Keratinocyte (primary cell): Measurements from ENCODE around the gene TMC5. TPM values are rescaled to one million over a fixed set of nuclear protein-coding genes. Genes with fewer than 3 reads are reported as not detected.

Experiments used
- DNase-seq: peaks from one replicate; pipeline ENCODE4 v3.0.0-alpha.2; 2011; ENCODE audit warnings: low read depth, missing footprints, low spot score
- FAIRE-seq: peaks from 2 replicates; lab custom pipeline; 2011; peaks lifted over from hg19 to GRCh38; lab: Jason Lieb, UNC
- H2AFZ ChIP-seq: 2 replicates; pipeline ENCODE4 v1.6.0; 2012; ENCODE audit warnings: low read length, control low read depth, inconsistent platforms; ENCODE audit not compliant: control insufficient read depth
- H3K27ac ChIP-seq: 2 replicates; pipeline ENCODE4 v1.5.1; 2011; ENCODE audit warnings: low read length; ENCODE audit not compliant: control insufficient read depth, insufficient read depth
- H3K27me3 ChIP-seq: 3 replicates; pipeline ENCODE4 v1.6.0; 2011; ENCODE audit warnings: low read length; ENCODE audit not compliant: control insufficient read depth, insufficient read depth; ENCODE audit errors: extremely low read depth
- H3K36me3 ChIP-seq, 2 experiments: 2 replicates in 1 of 2; 3 replicates in 1 of 2; pipeline ENCODE4 v1.5.1; 2011; ENCODE audit warnings: low read length in 2 of 2, mild to moderate bottlenecking in 1 of 2; ENCODE audit not compliant: control insufficient read depth in 2 of 2, insufficient read depth in 2 of 2; ENCODE audit errors: extremely low read depth in 1 of 2
- H3K4me1 ChIP-seq: 3 replicates; pipeline ENCODE4 v1.5.1; 2011; ENCODE audit warnings: low read length; ENCODE audit not compliant: control insufficient read depth, insufficient read depth; ENCODE audit errors: extremely low read depth
- H3K4me2 ChIP-seq: 3 replicates; pipeline ENCODE4 v1.6.0; 2011; ENCODE audit warnings: low read depth, low read length; ENCODE audit not compliant: control insufficient read depth, insufficient read depth; ENCODE audit errors: extremely low read depth
- H3K4me3 ChIP-seq, 3 experiments: fragments of 200-600 bp in 1 of 3; sonication (generic) in 1 of 3; 2 replicates in 2 of 3; 3 replicates in 1 of 3; pipeline ENCODE4 v1.5.1; 2011 to 2016; ENCODE audit warnings: low read length in 3 of 3, mild to moderate bottlenecking in 3 of 3, control low read depth in 2 of 3, inconsistent platforms in 1 of 3, low read depth in 1 of 3, mixed read lengths in 1 of 3, mixed run types in 1 of 3, moderate library complexity in 1 of 3; ENCODE audit not compliant: control insufficient read depth in 2 of 3, insufficient read depth in 2 of 3; ENCODE audit errors: extremely low read depth in 1 of 3
- H3K79me2 ChIP-seq: 2 replicates; pipeline ENCODE4 v1.6.0; 2012; ENCODE audit warnings: low read length; ENCODE audit not compliant: control insufficient read depth, insufficient read depth
- H3K9ac ChIP-seq: 3 replicates; pipeline ENCODE4 v1.6.0; 2011; ENCODE audit warnings: low read length; ENCODE audit not compliant: control insufficient read depth, insufficient read depth; ENCODE audit errors: extremely low read depth
- H3K9me1 ChIP-seq: 3 replicates; pipeline ENCODE4 v1.6.0; 2011; ENCODE audit warnings: low read length; ENCODE audit not compliant: control insufficient read depth, insufficient read depth; ENCODE audit errors: extremely low read depth
- H3K9me3 ChIP-seq: 2 replicates; pipeline ENCODE4 v1.5.1; 2012; ENCODE audit warnings: low read depth, low read length; ENCODE audit not compliant: control insufficient read depth
- H4K20me1 ChIP-seq: 3 replicates; pipeline ENCODE4 v1.6.0; 2011; ENCODE audit warnings: low read length; ENCODE audit not compliant: control insufficient read depth, insufficient read depth; ENCODE audit errors: extremely low read depth
- EZH2 ChIP-seq: IDR thresholded peaks from one replicate; pipeline ENCODE4 v1.6.1; 2012; ENCODE audit warnings: inconsistent platforms, mild to moderate bottlenecking, low read length, moderate library complexity
- dilution Hi-C: fragments of 300-500 bp; cut with MboI; formaldehyde crosslinking; loops from one replicate; pipeline ENCODE4 v1.7.0; 2020; ENCODE audit warnings: low sequenced_read_pairs; ENCODE audit not compliant: extremely low pct_ligation_motif_present
- polyA plus RNA-seq, 5 experiments: library from polyadenylated mRNA; depleted of rRNA in 3 of 5; stranded (reverse) in 3 of 5; stranded (forward) in 1 of 5; unstranded in 1 of 5; fragments of >200 nt; gene quantifications; 1 replicate in 1 of 5; 2 replicates in 3 of 5; 3 replicates in 1 of 5; pipeline versions ENCODE4 v1.2.1 to v1.2.3, GENCODE V29; 2011 to 2012; ENCODE audit warnings: missing spikeins in 2 of 5, low read depth in 1 of 5, low replicate concordance in 1 of 5
- TF ChIP-seq, protein P1 (sequence below), 3 experiments: IDR thresholded peaks in 1 of 3; conservative IDR thresholded peaks in 1 of 3; optimal IDR thresholded peaks in 1 of 3; 2 replicates in 2 of 3; 3 replicates in 1 of 3; pipeline versions ENCODE3 to v1.5.1; 2011; ENCODE audit warnings: low read length in 3 of 3, mild to moderate bottlenecking in 3 of 3, moderate library complexity in 2 of 3, control low read depth in 1 of 3, inconsistent platforms in 1 of 3; ENCODE audit not compliant: insufficient read depth in 2 of 3; ENCODE audit errors: extremely low read depth in 1 of 3

TMC5 gene
- polyA plus RNA-seq, 1 donor (not counting 4 experiments of a cell fraction or from before 2014, with no cell fraction given) = 0.18 TPM

DNA sequence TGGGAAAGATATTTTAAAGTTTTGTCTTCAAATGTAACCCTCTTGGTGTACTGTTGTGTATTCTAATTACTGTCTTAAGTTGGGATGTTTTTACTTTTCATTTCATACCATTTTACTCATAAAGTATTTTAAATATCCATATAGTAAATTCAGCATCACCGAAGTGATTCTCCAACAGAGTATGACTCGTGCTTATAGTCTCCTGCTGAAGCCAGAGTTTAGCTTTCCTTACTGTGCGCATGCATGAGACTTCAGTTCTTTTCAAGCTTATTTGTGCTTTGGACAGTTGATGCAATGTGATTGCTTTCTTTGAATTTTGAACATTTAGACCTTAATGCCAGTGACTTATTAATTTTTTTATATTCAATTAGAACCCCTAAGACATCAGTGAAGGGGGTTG is 130.5 kb downstream of the TMC5 start:
- FAIRE-seq = no peak
- H4K20me1 ChIP-seq = no peaks in the 10 kb centered on the region
- no peak overlapping the region for H3K27ac ChIP-seq
- no peaks in the 10 kb centered on the region for H3K27me3 ChIP-seq
- dilution Hi-C loops = no loop called here
- H3K79me2 ChIP-seq = no peaks in the 10 kb centered on the region
- no peak overlapping the region for H3K9ac ChIP-seq
- H3K4me3 ChIP-seq = no peak overlapping the region
- H3K9me1 ChIP-seq = no peaks in the 10 kb centered on the region
- H3K4me2 ChIP-seq = no peak overlapping the region
- no peaks in the 10 kb centered on the region for H3K9me3 ChIP-seq
- DNase-seq = no peak
- TF ChIP-seq EZH2 = no peak
- TF ChIP-seq, protein P1, sequence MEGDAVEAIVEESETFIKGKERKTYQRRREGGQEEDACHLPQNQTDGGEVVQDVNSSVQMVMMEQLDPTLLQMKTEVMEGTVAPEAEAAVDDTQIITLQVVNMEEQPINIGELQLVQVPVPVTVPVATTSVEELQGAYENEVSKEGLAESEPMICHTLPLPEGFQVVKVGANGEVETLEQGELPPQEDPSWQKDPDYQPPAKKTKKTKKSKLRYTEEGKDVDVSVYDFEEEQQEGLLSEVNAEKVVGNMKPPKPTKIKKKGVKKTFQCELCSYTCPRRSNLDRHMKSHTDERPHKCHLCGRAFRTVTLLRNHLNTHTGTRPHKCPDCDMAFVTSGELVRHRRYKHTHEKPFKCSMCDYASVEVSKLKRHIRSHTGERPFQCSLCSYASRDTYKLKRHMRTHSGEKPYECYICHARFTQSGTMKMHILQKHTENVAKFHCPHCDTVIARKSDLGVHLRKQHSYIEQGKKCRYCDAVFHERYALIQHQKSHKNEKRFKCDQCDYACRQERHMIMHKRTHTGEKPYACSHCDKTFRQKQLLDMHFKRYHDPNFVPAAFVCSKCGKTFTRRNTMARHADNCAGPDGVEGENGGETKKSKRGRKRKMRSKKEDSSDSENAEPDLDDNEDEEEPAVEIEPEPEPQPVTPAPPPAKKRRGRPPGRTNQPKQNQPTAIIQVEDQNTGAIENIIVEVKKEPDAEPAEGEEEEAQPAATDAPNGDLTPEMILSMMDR (optimal IDR thresholded peaks at IDR 0.05 in 1 of 3, IDR thresholded peaks at IDR 0.05 in 1 of 3, conservative IDR thresholded peaks at IDR 0.05 in 1 of 3; ENCODE audit: extremely low read depth in 1 of 3, insufficient read depth in 2 of 3, low read length in 3 of 3) = no peak
- no peaks in the 10 kb centered on the region for H3K36me3 ChIP-seq
- H2AFZ ChIP-seq = no peak overlapping the region
- no peaks in the 10 kb centered on the region for H3K4me1 ChIP-seq

Other genes with a start within 250 kb of the TMC5 start
- gene SYT17, start 249.6 kb upstream of the TMC5 start, polyA plus RNA-seq = 0.04 to 0.23 TPM in 2 of 3 replicates, not detected in the other
- gene CLEC19A, start 132.2 kb upstream of the TMC5 start, polyA plus RNA-seq = not detected in 3 replicates
- 33.9 to 70.5 TPM (median 52.9 TPM) in 3 replicates for gene GDE1, start 104.2 kb downstream of the TMC5 start, polyA plus RNA-seq
- gene CCP110, start 106.1 kb downstream of the TMC5 start, polyA plus RNA-seq = 2.9 to 5.5 TPM (median 4.1 TPM) in 3 replicates
- 16.0 to 26.2 TPM (median 22.1 TPM) in 3 replicates for gene VPS35L, start 137.8 kb downstream of the TMC5 start, polyA plus RNA-seq